ENCODE measurements around the gene ASS1. TPM values are rescaled to one million over a fixed set of nuclear protein-coding genes. Genes with fewer than 3 reads are reported as not detected.

ASS1 gene
- total and polyA plus RNA-seq, 2 donors (not counting 1 experiment from before 2014, with no cell fraction given): 44.7 to 223 TPM

DNA sequence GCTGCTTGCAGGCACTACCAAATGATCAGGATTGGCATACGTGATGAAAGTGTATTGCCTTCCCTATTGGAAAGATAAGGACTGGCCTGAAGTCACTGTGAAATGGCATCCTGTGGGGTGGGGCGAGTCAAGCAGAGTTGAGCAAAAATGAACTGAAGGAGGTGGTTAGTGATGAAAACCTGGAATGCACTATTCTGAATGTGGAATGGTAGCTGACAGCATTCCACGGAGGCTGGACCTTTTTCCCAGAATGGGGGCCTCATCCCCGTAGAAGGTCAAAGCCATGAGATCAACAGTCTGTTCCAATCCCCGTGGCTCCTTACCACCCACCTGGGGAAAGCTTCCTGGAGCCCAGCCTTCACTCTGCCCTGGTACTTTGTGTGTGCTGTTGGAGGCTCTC lies 37.7 kb downstream of the ASS1 start:
- TF ChIP-seq, protein P1, sequence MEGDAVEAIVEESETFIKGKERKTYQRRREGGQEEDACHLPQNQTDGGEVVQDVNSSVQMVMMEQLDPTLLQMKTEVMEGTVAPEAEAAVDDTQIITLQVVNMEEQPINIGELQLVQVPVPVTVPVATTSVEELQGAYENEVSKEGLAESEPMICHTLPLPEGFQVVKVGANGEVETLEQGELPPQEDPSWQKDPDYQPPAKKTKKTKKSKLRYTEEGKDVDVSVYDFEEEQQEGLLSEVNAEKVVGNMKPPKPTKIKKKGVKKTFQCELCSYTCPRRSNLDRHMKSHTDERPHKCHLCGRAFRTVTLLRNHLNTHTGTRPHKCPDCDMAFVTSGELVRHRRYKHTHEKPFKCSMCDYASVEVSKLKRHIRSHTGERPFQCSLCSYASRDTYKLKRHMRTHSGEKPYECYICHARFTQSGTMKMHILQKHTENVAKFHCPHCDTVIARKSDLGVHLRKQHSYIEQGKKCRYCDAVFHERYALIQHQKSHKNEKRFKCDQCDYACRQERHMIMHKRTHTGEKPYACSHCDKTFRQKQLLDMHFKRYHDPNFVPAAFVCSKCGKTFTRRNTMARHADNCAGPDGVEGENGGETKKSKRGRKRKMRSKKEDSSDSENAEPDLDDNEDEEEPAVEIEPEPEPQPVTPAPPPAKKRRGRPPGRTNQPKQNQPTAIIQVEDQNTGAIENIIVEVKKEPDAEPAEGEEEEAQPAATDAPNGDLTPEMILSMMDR (conservative IDR thresholded peaks at IDR 0.05 in 1 of 2, IDR thresholded peaks at IDR 0.05 in 1 of 2; ENCODE audit: low read depth in 1 of 2, low read length in 2 of 2): no peak
- TF ChIP-seq EZH2 (IDR thresholded peaks at IDR 0.05; ENCODE audit: low read length, missing control alignments): no peak
- no peaks in the 10 kb centered on the region for H3K36me3 ChIP-seq (ENCODE audit: control insufficient read depth, insufficient read depth, low read length)
- no peaks in the 10 kb centered on the region for H3K9me3 ChIP-seq (ENCODE audit: control insufficient read depth, insufficient read depth, low read depth, low read length)
- no peak for DNase-seq (ENCODE audit: low read depth in 2 of 2)
- no peak overlapping the region for H3K4me2 ChIP-seq (ENCODE audit: extremely low read depth, insufficient read depth, low read length)
- no peaks in the 10 kb centered on the region for H3K79me2 ChIP-seq (ENCODE audit: control insufficient read depth, insufficient read depth, low read length)
- no peak overlapping the region for H2AFZ ChIP-seq (ENCODE audit: low read length)
- H3K27me3 ChIP-seq (ENCODE audit: control insufficient read depth, insufficient read depth, low read length): no peaks in the 10 kb centered on the region
- H3K9ac ChIP-seq (ENCODE audit: insufficient read depth, low read length): no peak overlapping the region
- no peaks in the 10 kb centered on the region for H3K4me1 ChIP-seq (ENCODE audit: control insufficient read depth, extremely low read depth, insufficient read depth, low read length)
- no peaks in the 10 kb centered on the region for H4K20me1 ChIP-seq (ENCODE audit: control insufficient read depth, extremely low read depth, insufficient read depth, low read length)
- no peak overlapping the region for H3K27ac ChIP-seq (ENCODE audit: insufficient read depth, low read length)
- no peak overlapping the region for H3K4me3 ChIP-seq (replicated peaks in 1 of 4; ENCODE audit: control extremely low read depth in 1 of 4, insufficient read depth in 1 of 4, low read depth in 3 of 4, low read length in 4 of 4)

DNA sequence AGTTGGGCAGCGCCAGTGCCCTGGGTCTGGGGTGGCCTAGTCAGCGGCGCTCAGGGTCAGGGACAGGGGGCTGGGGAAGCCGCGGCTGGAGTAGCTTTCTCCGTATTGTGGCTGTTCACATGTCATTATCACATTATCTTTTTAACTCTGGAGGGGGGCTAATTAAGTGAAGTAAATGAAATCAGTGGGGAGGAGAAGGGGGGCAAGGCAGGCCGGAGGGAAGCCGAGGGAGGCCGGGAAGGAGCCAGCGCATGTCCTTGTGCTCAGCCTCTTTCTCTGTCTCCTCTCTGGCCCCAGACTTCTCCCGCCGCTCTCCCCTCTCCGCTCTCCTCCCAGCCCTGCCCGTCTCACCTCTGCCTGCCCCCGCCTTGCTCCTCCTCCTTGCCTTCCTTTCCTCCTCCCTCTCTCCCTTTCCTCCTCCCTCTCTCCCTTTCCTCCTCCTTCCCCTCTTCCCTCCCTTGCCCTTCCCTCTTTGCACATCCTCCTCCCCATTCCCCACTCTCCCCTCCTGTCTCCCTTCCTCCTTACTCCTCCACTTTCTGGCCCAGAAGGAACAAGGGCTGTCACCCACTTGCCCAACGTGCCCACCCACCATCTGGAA lies 38.7 kb downstream of the ASS1 start:
- no peaks in the 10 kb centered on the region for H3K27me3 ChIP-seq (ENCODE audit: control insufficient read depth, insufficient read depth, low read length)
- H3K36me3 ChIP-seq (ENCODE audit: control insufficient read depth, insufficient read depth, low read length): no peaks in the 10 kb centered on the region
- H3K9ac ChIP-seq (ENCODE audit: insufficient read depth, low read length): no peak overlapping the region
- no peaks in the 10 kb centered on the region for H4K20me1 ChIP-seq (ENCODE audit: control insufficient read depth, extremely low read depth, insufficient read depth, low read length)
- no peaks in the 10 kb centered on the region for H3K9me3 ChIP-seq (ENCODE audit: control insufficient read depth, insufficient read depth, low read depth, low read length)
- H3K4me2 ChIP-seq (ENCODE audit: extremely low read depth, insufficient read depth, low read length): no peak overlapping the region
- no peaks in the 10 kb centered on the region for H3K4me1 ChIP-seq (ENCODE audit: control insufficient read depth, extremely low read depth, insufficient read depth, low read length)
- H2AFZ ChIP-seq (ENCODE audit: low read length): no peak overlapping the region
- H3K4me3 ChIP-seq (replicated peaks in 1 of 4; ENCODE audit: control extremely low read depth in 1 of 4, insufficient read depth in 1 of 4, low read depth in 3 of 4, low read length in 4 of 4): no peak overlapping the region
- no peaks in the 10 kb centered on the region for H3K79me2 ChIP-seq (ENCODE audit: control insufficient read depth, insufficient read depth, low read length)
- DNase-seq (ENCODE audit: low read depth in 2 of 2): no peak
- TF ChIP-seq EZH2 (IDR thresholded peaks at IDR 0.05; ENCODE audit: low read length, missing control alignments): no peak
- TF ChIP-seq, protein P1 (conservative IDR thresholded peaks at IDR 0.05 in 1 of 2, IDR thresholded peaks at IDR 0.05 in 1 of 2; ENCODE audit: low read depth in 1 of 2, low read length in 2 of 2): no peak
- H3K27ac ChIP-seq (ENCODE audit: insufficient read depth, low read length): no peak overlapping the region

DNA sequence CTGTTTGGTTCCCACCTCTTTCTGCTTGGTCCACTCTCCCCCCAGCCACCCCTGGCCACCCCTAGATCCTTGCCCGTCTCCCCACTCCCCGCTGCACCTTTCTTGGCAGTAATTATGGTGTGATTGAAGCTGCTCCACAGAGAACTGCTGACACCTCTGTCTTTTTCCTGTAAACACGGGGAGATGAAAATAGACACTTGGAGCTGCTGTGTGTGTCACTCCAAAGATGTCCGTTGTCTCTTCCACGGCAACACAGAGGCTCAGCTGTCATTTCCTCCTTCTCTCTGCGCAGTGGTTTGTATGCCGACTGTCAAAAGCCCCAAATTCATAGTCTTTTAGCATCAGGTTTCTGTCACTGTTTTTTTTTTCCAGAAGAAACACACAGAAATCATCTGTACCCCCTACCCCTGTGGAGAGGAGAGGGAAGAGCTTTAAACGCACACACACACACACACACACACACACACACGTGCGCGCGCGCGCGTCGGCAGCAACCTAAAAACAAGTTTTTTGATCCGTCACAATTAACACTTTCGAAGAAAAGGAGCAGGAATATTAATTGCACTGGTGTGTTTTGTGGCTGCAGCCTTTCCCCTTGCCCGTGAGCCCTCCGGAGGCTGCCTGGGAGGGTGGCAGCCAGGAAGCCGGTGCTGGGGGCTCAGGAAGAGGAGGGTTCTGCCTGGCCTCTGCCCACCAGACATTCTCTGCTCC lies 39.8 kb downstream of the ASS1 start:
- Histone ChIP-seq H3K36me3 (ENCODE audit: control insufficient read depth, insufficient read depth, low read length) (no peaks in the 10 kb centered on the region), H4K20me1 (ENCODE audit: control insufficient read depth, extremely low read depth, insufficient read depth, low read length) (no peaks in the 10 kb centered on the region), H2AFZ (ENCODE audit: low read length) (no peak overlapping the region), H3K27ac (ENCODE audit: insufficient read depth, low read length) (no peak overlapping the region), H3K4me3 (replicated peaks in 1 of 4; ENCODE audit: control extremely low read depth in 1 of 4, insufficient read depth in 1 of 4, low read depth in 3 of 4, low read length in 4 of 4) (no peak overlapping the region), H3K79me2 (ENCODE audit: control insufficient read depth, insufficient read depth, low read length) (no peaks in the 10 kb centered on the region), H3K4me2 (ENCODE audit: extremely low read depth, insufficient read depth, low read length) (no peak overlapping the region), H3K4me1 (ENCODE audit: control insufficient read depth, extremely low read depth, insufficient read depth, low read length) (no peaks in the 10 kb centered on the region), H3K9ac (ENCODE audit: insufficient read depth, low read length) (no peak overlapping the region), H3K27me3 (ENCODE audit: control insufficient read depth, insufficient read depth, low read length) (no peaks in the 10 kb centered on the region), H3K9me3 (ENCODE audit: control insufficient read depth, insufficient read depth, low read depth, low read length) (no peaks in the 10 kb centered on the region)
- DNase-seq (ENCODE audit: low read depth in 2 of 2): no peak
- TF ChIP-seq, protein P1 (conservative IDR thresholded peaks at IDR 0.05 in 1 of 2, IDR thresholded peaks at IDR 0.05 in 1 of 2; ENCODE audit: low read depth in 1 of 2, low read length in 2 of 2): no peak
- no peak for TF ChIP-seq EZH2 (IDR thresholded peaks at IDR 0.05; ENCODE audit: low read length, missing control alignments)

All from fibroblast of lung (primary cell).